Adrenal gland (tissue), 12 donors: ENCODE measurements around the gene AUTS2. TPM values are rescaled to one million over a fixed set of nuclear protein-coding genes. Genes with fewer than 3 reads are reported as not detected.
A peak's percentile ranks its signal among the peaks of the same experiment; 100 is the strongest.

Experiments
- DNase-seq, 7 donors: peaks; one replicate each; pipeline ENCODE4 v3.0.0-alpha.2; 2019 to 2020
- H3K27ac ChIP-seq, 5 donors: fragments of 200-600 bp; sonication (generic) in 4 of 5; 1 replicate in 3 of 5; 2 replicates in 2 of 5; pipeline versions ENCODE4 v1.5.1 to v1.8.0; 2016 to 2020; ENCODE audit warnings: mild to moderate bottlenecking in 1 of 5
- H3K27me3 ChIP-seq: fragments of 200-600 bp; 2 replicates; pipeline ENCODE4 v1.8.0; 2021
- H3K36me3 ChIP-seq, 2 donors: fragments of 200-600 bp; replicated peaks in 1 of 2; 1 replicate in 1 of 2; 2 replicates in 1 of 2; pipeline versions ENCODE4 v1.5.1 to v1.8.0; 2018 to 2022
- H3K4me1 ChIP-seq, 2 donors: fragments of 200-600 bp; replicated peaks in 1 of 2; 1 replicate in 1 of 2; 2 replicates in 1 of 2; pipeline versions ENCODE4 v1.5.1 to v1.8.0; 2018 to 2021
- H3K4me3 ChIP-seq, 4 donors: fragments of 200-600 bp; sonication (generic) in 3 of 4; one replicate each; pipeline ENCODE4 v1.5.1; 2016 to 2018
- H3K9me3 ChIP-seq, 3 donors: fragments of 200-600 bp; sonication (generic) in 1 of 3; replicated peaks in 1 of 3; 1 replicate in 2 of 3; 2 replicates in 1 of 3; pipeline versions ENCODE4 v1.5.1 to v1.8.0; 2016 to 2021
- POLR2A ChIP-seq, 2 donors: fragments of 450-650 bp; IDR thresholded peaks; one replicate each; pipeline ENCODE4 v1.6.1; 2017; ENCODE audit warnings: antibody characterized with exemption in 2 of 2, mild to moderate bottlenecking in 2 of 2, moderate library complexity in 1 of 2
- WGBS, 4 donors: extraction: QIAGEN DNeasy Blood & Tissue Kit in 2 of 4; methylation state at CpG; one replicate each; pipeline versions ENCODE4 v1.1.5 to v1.1.7; 2013 to 2017; 5-methylcytosine and 5-hydroxymethylcytosine counted together
- intact Hi-C, 2 donors: fragments of 100-400 bp; cut with DNase I; formaldehyde crosslinking; loops; one replicate each; pipeline versions ENCODE4 v1.14.1 to v1.15.0; 2022 to 2023
- polyA plus RNA-seq, 3 donors: library from polyadenylated mRNA; stranded (reverse); fragments of 200-250 nt in 2 of 3; fragments of 350-450 nt in 1 of 3; fragmentation: Illumina TruSeq in 1 of 3; extraction: RNeasy Lipid Tissue Mini Kit (QIAGEN cat#74804) in 1 of 3; gene quantifications; one replicate each; pipeline ENCODE4 v1.2.3, GENCODE V29; 2013 to 2014
- total RNA-seq, 9 donors: library from RNA; depleted of rRNA in 4 of 9; stranded (reverse); fragments of >200 nt in 4 of 9; fragments of 120-200 nt in 1 of 9; fragmentation: NEBNext Ultra II Directional in 1 of 9; extraction: Animal tissue kit (Norgen Biotek cat#: 25700) in 1 of 9; gene quantifications; one replicate each; pipeline versions ENCODE4 v1.1.0 to v1.2.4, GENCODE V29; 2013 to 2023
- TF ChIP-seq, protein P1 (sequence below), 6 experiments: fragments of 450-650 bp in 4 of 6; fragments of 200-600 bp in 2 of 6; sonication (generic) in 1 of 6; IDR thresholded peaks; 1 replicate in 5 of 6; 2 replicates in 1 of 6; pipeline versions ENCODE4 v1.5.1 to v1.8.0; 2016 to 2021; ENCODE audit warnings: antibody characterized with exemption in 6 of 6, mild to moderate bottlenecking in 2 of 6, moderate library complexity in 1 of 6
- donor health status: healthy with polysubstance abuse.
- donor health status: Bipolar disorder and iron deficiency.
- donor health status: DM: yes; HTN: yes; CAD: no.
- donor health status: DM: no; HTN: no; CAD: no.
- donor health status: DM: no; HTN: no; CAD: no.
- donor health status: DM: yes; HTN: yes; CAD: no.

The AUTS2 gene
- total and polyA plus RNA-seq, 12 donors, result 6.4 to 44.0 (median 15.2) TPM

GRCh38 chr7:70402069-70402468 lies 803.8 kb downstream of the AUTS2 start:
- Histone ChIP-seq H3K4me1 (no peaks in the 10 kb centered on the region), H3K27me3 (no peaks in the 10 kb centered on the region), H3K27ac (no peak overlapping the region), H3K4me3 (no peak overlapping the region), H3K36me3 (no peaks in the 10 kb centered on the region), H3K9me3 (no peaks in the 10 kb centered on the region)
- intact Hi-C loops, result no loop called here
- no peak for DNase-seq
- 95 to 98% (median 96%) methylated on average over 3 of the region's 3 CpGs for WGBS, 4 donors
- TF ChIP-seq POLR2A (IDR thresholded peaks at IDR 0.05), result no peak

- Histone ChIP-seq H3K4me1 (no peaks in the 10 kb centered on the region), H3K36me3 (no peaks in the 10 kb centered on the region), H3K9me3 (no peaks in the 10 kb centered on the region), H3K27me3 (no peaks in the 10 kb centered on the region), H3K27ac (no peak overlapping the region), H3K4me3 (no peak overlapping the region)
- no peak for DNase-seq
- no peak for TF ChIP-seq POLR2A (IDR thresholded peaks at IDR 0.05)
- TF ChIP-seq, protein P1, sequence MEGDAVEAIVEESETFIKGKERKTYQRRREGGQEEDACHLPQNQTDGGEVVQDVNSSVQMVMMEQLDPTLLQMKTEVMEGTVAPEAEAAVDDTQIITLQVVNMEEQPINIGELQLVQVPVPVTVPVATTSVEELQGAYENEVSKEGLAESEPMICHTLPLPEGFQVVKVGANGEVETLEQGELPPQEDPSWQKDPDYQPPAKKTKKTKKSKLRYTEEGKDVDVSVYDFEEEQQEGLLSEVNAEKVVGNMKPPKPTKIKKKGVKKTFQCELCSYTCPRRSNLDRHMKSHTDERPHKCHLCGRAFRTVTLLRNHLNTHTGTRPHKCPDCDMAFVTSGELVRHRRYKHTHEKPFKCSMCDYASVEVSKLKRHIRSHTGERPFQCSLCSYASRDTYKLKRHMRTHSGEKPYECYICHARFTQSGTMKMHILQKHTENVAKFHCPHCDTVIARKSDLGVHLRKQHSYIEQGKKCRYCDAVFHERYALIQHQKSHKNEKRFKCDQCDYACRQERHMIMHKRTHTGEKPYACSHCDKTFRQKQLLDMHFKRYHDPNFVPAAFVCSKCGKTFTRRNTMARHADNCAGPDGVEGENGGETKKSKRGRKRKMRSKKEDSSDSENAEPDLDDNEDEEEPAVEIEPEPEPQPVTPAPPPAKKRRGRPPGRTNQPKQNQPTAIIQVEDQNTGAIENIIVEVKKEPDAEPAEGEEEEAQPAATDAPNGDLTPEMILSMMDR (IDR thresholded peaks at IDR 0.05), result no peak
- WGBS, 4 donors, result 79 to 88% (median 80%) methylated on average over 5 of the region's 5 CpGs
- intact Hi-C loops, result no loop called here
These were observed 807.0 kb downstream of the AUTS2 start for GRCh38 chr7:70405241-70405640.

DNA sequence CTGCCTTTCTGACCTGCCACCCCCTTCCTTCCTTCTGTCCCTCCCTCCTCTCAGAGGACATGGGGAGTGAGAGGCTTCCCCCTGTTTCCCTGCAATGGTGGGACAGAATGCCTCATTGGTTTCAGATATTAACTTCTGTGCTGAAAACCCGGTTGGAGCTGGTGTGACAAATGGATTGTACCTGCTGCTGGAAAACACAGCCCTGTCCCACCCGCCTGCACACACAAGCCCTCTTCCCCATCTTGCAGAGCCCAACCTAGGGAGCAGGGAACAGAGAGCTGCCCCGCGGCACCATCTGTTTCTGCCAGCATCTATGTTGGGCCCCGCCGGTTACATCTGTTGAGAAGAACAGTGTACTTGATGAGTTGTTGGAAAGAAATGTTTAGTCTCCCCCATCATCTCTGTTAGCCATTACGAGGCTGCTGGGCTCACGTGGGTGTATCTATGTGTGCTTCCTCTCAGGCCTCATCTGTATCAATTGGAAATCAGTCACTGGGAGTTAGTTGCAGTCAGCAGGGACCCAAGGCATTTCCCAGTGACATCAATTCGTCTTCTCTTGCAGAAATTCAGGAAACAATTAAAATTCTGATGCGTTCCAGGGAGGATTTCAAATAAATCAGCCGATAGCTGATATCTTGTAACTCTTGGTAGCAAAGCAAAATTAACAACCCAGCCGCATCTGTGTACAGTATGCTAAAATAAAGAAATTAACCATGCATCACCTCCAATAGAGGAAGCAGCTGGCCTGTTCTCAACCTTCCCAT lies 808.1 kb downstream of the AUTS2 start:
- Histone ChIP-seq H3K4me1 (no peaks in the 10 kb centered on the region), H3K36me3 (no peaks in the 10 kb centered on the region), H3K4me3 (no peak overlapping the region), H3K9me3 (no peaks in the 10 kb centered on the region), H3K27ac (no peak overlapping the region), H3K27me3 (no peaks in the 10 kb centered on the region)
- TF ChIP-seq, protein P1 (IDR thresholded peaks at IDR 0.05), result no peak
- no peak for TF ChIP-seq POLR2A (IDR thresholded peaks at IDR 0.05)
- WGBS, 4 donors, result 78 to 89% (median 83%) methylated on average over 12 of the region's 12 CpGs
- intact Hi-C loops, result no loop called here
- DNase-seq, result peak in 1 of 7 donors; percentile 51

DNA sequence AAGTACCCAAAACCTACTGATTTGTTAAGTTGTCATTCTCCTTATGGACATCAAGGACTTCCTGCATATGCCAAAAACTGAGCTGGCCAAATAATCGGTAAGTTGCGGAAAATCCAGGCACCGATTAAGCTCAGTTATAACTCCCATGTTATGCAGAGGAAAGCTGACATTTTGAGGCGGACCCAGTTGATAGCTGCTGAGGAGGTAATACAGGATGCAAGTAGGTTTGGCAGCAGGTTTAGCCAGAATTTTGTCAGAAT lies 808.6 kb downstream of the AUTS2 start:
- H3K27ac ChIP-seq, result no peak overlapping the region
- TF ChIP-seq, protein P1 (IDR thresholded peaks at IDR 0.05), result no peak
- no peak for TF ChIP-seq POLR2A (IDR thresholded peaks at IDR 0.05)
- H3K4me3 ChIP-seq, result no peak overlapping the region
- WGBS, 4 donors, result 93 to 96% (median 94%) methylated on average over 4 of the region's 4 CpGs
- H3K9me3 ChIP-seq, result no peaks in the 10 kb centered on the region
- H3K27me3 ChIP-seq, result no peaks in the 10 kb centered on the region
- H3K36me3 ChIP-seq, result no peaks in the 10 kb centered on the region
- intact Hi-C loops, result no loop called here
- DNase-seq, result no peak
- no peaks in the 10 kb centered on the region for H3K4me1 ChIP-seq

DNA sequence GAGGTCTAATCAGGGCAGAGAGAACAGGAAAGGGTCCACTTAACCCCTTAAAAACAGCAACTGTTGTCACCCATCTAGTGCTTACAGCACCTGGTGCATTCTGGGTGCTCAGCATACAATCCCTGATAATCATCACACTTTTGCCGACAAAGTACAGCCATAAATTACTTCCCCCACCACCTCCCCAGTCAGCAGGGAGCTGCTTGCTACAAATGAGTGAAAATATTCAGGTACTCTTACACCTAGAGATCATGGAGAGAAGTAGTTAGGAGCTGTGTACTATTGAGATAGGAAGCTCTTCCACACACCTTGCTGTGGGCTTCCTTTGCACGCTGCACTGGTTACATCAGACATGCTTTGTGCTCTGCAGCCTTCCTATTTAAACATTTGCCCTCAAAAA lies 810.2 kb downstream of the AUTS2 start:
- H3K4me1 ChIP-seq, result no peaks in the 10 kb centered on the region
- TF ChIP-seq, protein P1 (IDR thresholded peaks at IDR 0.05), result no peak
- no peak for TF ChIP-seq POLR2A (IDR thresholded peaks at IDR 0.05)

More for the DNA sequence above, 810.2 kb downstream of the AUTS2 start:
- Histone ChIP-seq H3K36me3 (no peaks in the 10 kb centered on the region), H3K27me3 (no peaks in the 10 kb centered on the region), H3K27ac (no peak overlapping the region), H3K4me3 (no peak overlapping the region), H3K9me3 (no peaks in the 10 kb centered on the region)
- intact Hi-C loops, result no loop called here
- DNase-seq, result no peak
- 78 to 88% (median 82%) methylated on average over 2 of the region's 2 CpGs for WGBS, 4 donors
